H9 (cell line): Measurements from ENCODE around the gene EPAS1. TPM values are rescaled to one million over a fixed set of nuclear protein-coding genes. Genes with fewer than 3 reads are reported as not detected.

ENCODE experiments used
- DNase-seq: peaks from one replicate; pipeline ENCODE4 v3.0.0-alpha.2; 2017
- H2AFZ ChIP-seq: one replicate; pipeline ENCODE4 v1.6.1; 2013; ENCODE audit warnings: mild to moderate bottlenecking, low read length, control low read depth, moderate library complexity
- H2AK5ac ChIP-seq: 2 replicates; pipeline ENCODE4 v1.6.1; 2013; ENCODE audit warnings: low read length, control low read depth, mixed read lengths; ENCODE audit not compliant: insufficient read length
- H2BK120ac ChIP-seq: one replicate; pipeline ENCODE4 v1.6.1; 2013; ENCODE audit warnings: low read depth, mild to moderate bottlenecking, low read length, control low read depth, inconsistent platforms; ENCODE audit not compliant: poor library complexity, severe bottlenecking
- H2BK12ac ChIP-seq: 2 replicates; pipeline ENCODE4 v1.6.1; 2013; ENCODE audit warnings: low read length, control low read depth, mixed read lengths, low read depth; ENCODE audit not compliant: insufficient read length
- H2BK15ac ChIP-seq: 2 replicates; pipeline ENCODE4 v1.6.1; 2013; ENCODE audit warnings: low read depth, low read length, control low read depth
- H2BK20ac ChIP-seq: one replicate; pipeline ENCODE4 v1.6.1; 2013; ENCODE audit warnings: low read depth, mild to moderate bottlenecking, low read length, control low read depth, inconsistent platforms; ENCODE audit not compliant: poor library complexity, severe bottlenecking
- H2BK5ac ChIP-seq: 2 replicates; pipeline ENCODE4 v1.6.1; 2013; ENCODE audit warnings: low read length, control low read depth, mixed read lengths; ENCODE audit not compliant: insufficient read length
- H3K14ac ChIP-seq: 2 replicates; pipeline ENCODE4 v1.6.1; 2013; ENCODE audit warnings: low read length, control low read depth; ENCODE audit not compliant: insufficient read depth
- H3K18ac ChIP-seq: 2 replicates; pipeline ENCODE4 v1.6.1; 2013; ENCODE audit warnings: low read depth, mild to moderate bottlenecking, mixed read lengths, low read length, control low read depth; ENCODE audit not compliant: insufficient read length
- H3K23ac ChIP-seq: 2 replicates; pipeline ENCODE4 v1.6.1; 2013; ENCODE audit warnings: low read length, control low read depth, mixed read lengths, low read depth; ENCODE audit not compliant: insufficient read length
- H3K23me2 ChIP-seq: 2 replicates; pipeline ENCODE4 v1.6.1; 2013; ENCODE audit warnings: low read depth, mild to moderate bottlenecking, mixed read lengths, low read length, control low read depth; ENCODE audit not compliant: insufficient read length, poor library complexity, severe bottlenecking
- H3K27ac ChIP-seq: 2 replicates; pipeline ENCODE4 v1.5.1; 2013; ENCODE audit warnings: low read length, control low read depth, mixed read lengths, low read depth; ENCODE audit not compliant: insufficient read length
- H3K27me3 ChIP-seq: 2 replicates; pipeline ENCODE4 v1.6.1; 2013; ENCODE audit warnings: low read length, control low read depth, inconsistent platforms; ENCODE audit not compliant: insufficient read depth
- H3K4ac ChIP-seq: 2 replicates; pipeline ENCODE4 v1.6.1; 2013; ENCODE audit warnings: low read depth, mild to moderate bottlenecking, control low read depth, inconsistent platforms, low read length, moderate library complexity
- H3K4me1 ChIP-seq: 2 replicates; pipeline ENCODE4 v1.6.1; 2013; ENCODE audit warnings: low read length, control low read depth, inconsistent platforms; ENCODE audit not compliant: insufficient read depth
- H3K4me2 ChIP-seq: 2 replicates; pipeline ENCODE4 v1.6.1; 2013; ENCODE audit warnings: low read length, control low read depth, mixed read lengths; ENCODE audit not compliant: insufficient read length, insufficient read depth
- H3K56ac ChIP-seq: 2 replicates; pipeline ENCODE4 v1.6.1; 2013; ENCODE audit warnings: low read depth, mild to moderate bottlenecking, mixed read lengths, low read length, control low read depth; ENCODE audit not compliant: insufficient read length
- H3K79me1 ChIP-seq: 2 replicates; pipeline ENCODE4 v1.6.1; 2013; ENCODE audit warnings: low read depth, mild to moderate bottlenecking, moderate library complexity, low read length, control low read depth, inconsistent platforms; ENCODE audit not compliant: insufficient read depth, poor library complexity, severe bottlenecking
- H3K79me2 ChIP-seq: 2 replicates; pipeline ENCODE4 v1.6.1; 2013; ENCODE audit warnings: low read length, control low read depth, inconsistent platforms; ENCODE audit not compliant: insufficient read depth
- H3K9ac ChIP-seq: 2 replicates; pipeline ENCODE4 v1.6.1; 2013; ENCODE audit warnings: low read length, control low read depth, mixed read lengths; ENCODE audit not compliant: insufficient read length; ENCODE audit errors: extremely low read depth
- H3K9me3 ChIP-seq: one replicate; pipeline ENCODE4 v1.6.1; 2013; ENCODE audit warnings: low read depth, low read length, inconsistent platforms; ENCODE audit not compliant: control insufficient read depth
- H3T11ph ChIP-seq: one replicate; pipeline ENCODE4 v1.6.1; 2013; ENCODE audit warnings: mild to moderate bottlenecking, low read length, control low read depth, inconsistent platforms
- H4K20me1 ChIP-seq: one replicate; pipeline ENCODE4 v1.6.1; 2013; ENCODE audit not compliant: control insufficient read depth, insufficient read length, insufficient read depth
- H4K5ac ChIP-seq: 2 replicates; pipeline ENCODE4 v1.6.1; 2013; ENCODE audit warnings: low read depth, mild to moderate bottlenecking, mixed read lengths, low read length, control low read depth; ENCODE audit not compliant: insufficient read length
- H4K8ac ChIP-seq: replicated peaks from 2 replicates; pipeline ENCODE4 v1.6.1; 2013; ENCODE audit warnings: low read length, control low read depth, mixed read lengths, low read depth; ENCODE audit not compliant: insufficient read length
- H4K91ac ChIP-seq: 2 replicates; pipeline ENCODE4 v1.6.1; 2013; ENCODE audit warnings: low read depth, mild to moderate bottlenecking, moderate library complexity, mixed read lengths, low read length, control low read depth; ENCODE audit not compliant: insufficient read length
- H3K27ac Mint-ChIP-seq, 3 experiments: 2 replicates in 2 of 3; 3 replicates in 1 of 3; pipeline ENCODE4 v1.8.0; 2020 to 2021; ENCODE audit warnings: mixed read lengths in 3 of 3, mild to moderate bottlenecking in 1 of 3, moderate library complexity in 1 of 3
- H3K27me3 Mint-ChIP-seq: 2 replicates; pipeline ENCODE4 v1.8.0; 2021; ENCODE audit warnings: low read depth, mild to moderate bottlenecking, moderate library complexity, mixed read lengths
- H3K36me3 Mint-ChIP-seq, 3 experiments: 2 replicates in 2 of 3; 3 replicates in 1 of 3; pipeline ENCODE4 v1.8.0; 2020 to 2021; ENCODE audit warnings: low read depth in 3 of 3, mixed read lengths in 3 of 3; ENCODE audit not compliant: insufficient read depth in 1 of 3
- H3K4me1 Mint-ChIP-seq, 2 experiments: 2 replicates each; pipeline ENCODE4 v1.8.0; 2020; ENCODE audit warnings: mixed read lengths in 2 of 2
- H3K4me3 Mint-ChIP-seq, 2 experiments: 2 replicates in 1 of 2; 3 replicates in 1 of 2; pipeline ENCODE4 v1.8.0; 2020 to 2021; ENCODE audit warnings: mild to moderate bottlenecking in 2 of 2, mixed read lengths in 2 of 2, moderate library complexity in 1 of 2
- H3K9me3 Mint-ChIP-seq, 2 experiments: 2 replicates in 1 of 2; 3 replicates in 1 of 2; pipeline ENCODE4 v1.8.0; 2020; ENCODE audit warnings: mild to moderate bottlenecking in 2 of 2, mixed read lengths in 2 of 2, moderate library complexity in 1 of 2
- CTCF ChIP-seq: fragments of 200-600 bp; sonication (generic); conservative IDR thresholded peaks from 3 replicates; pipeline ENCODE4 v1.8.0; 2021; ENCODE audit warnings: antibody characterized with exemption, mild to moderate bottlenecking
- WGBS: extraction: QIAGEN DNeasy Blood & Tissue Kit; methylation state at CpG from one replicate; pipeline ENCODE4 v1.1.7; 2013; ENCODE audit warnings: missing lambda C conversion rate, low lambda C conversion rate, mixed read lengths; ENCODE audit not compliant: insufficient read length; ENCODE audit errors: extremely low coverage; 5-methylcytosine and 5-hydroxymethylcytosine counted together
- total RNA-seq: library from RNA; stranded (reverse); gene quantifications from 2 replicates; pipeline ENCODE4 v1.2.1, GENCODE V29; 2021

The EPAS1 gene
- total RNA-seq, 1 experiment from 2014 or later, result 1.1 TPM

GRCh38 chr2:46318579-46319460, 21.6 kb downstream of the EPAS1 start:
- H3T11ph ChIP-seq, result no peak overlapping the region
- no peak overlapping the region for H2BK15ac ChIP-seq
- no peaks in the 10 kb centered on the region for H3K79me1 ChIP-seq
- Mint-ChIP-seq H3K4me1 (peaks cover 23 to 36% of the 10 kb centered on the region in 2 experiments), H3K4me3 (no peak overlapping the region), H3K27me3 (peaks cover 3% of the 10 kb centered on the region), H3K27ac (no peak overlapping the region), H3K9me3 (no peaks in the 10 kb centered on the region), H3K36me3 (no peaks in the 10 kb centered on the region)
- WGBS, result no CpG with 5 or more reads among the region's 3 CpGs
- no peaks in the 10 kb centered on the region for H3K27me3 ChIP-seq
- no peak overlapping the region for H3K14ac ChIP-seq
- H2BK12ac ChIP-seq, result no peak overlapping the region
- H2AFZ ChIP-seq, result no peak overlapping the region
- no peak overlapping the region for H2BK20ac ChIP-seq
- H2BK120ac ChIP-seq, result no peak overlapping the region
- TF ChIP-seq CTCF, result no peak
- no peak overlapping the region for H3K18ac ChIP-seq
- H3K9ac ChIP-seq, result no peak overlapping the region
- H3K4me1 ChIP-seq, result no peaks in the 10 kb centered on the region; the same call in 1 of the 2 replicates
- H3K9me3 ChIP-seq, result no peaks in the 10 kb centered on the region
- H3K27ac ChIP-seq, result no peak overlapping the region
- H4K8ac ChIP-seq, result no peak overlapping the region
- H3K23me2 ChIP-seq, result no peaks in the 10 kb centered on the region
- no peak for DNase-seq
- no peak overlapping the region for H2AK5ac ChIP-seq
- no peak overlapping the region for H4K5ac ChIP-seq
- H3K56ac ChIP-seq, result no peak overlapping the region
- no peak overlapping the region for H3K23ac ChIP-seq
- H3K4ac ChIP-seq, result no peak overlapping the region
- no peaks in the 10 kb centered on the region for H4K20me1 ChIP-seq
- H2BK5ac ChIP-seq, result no peak overlapping the region
- no peak overlapping the region for H4K91ac ChIP-seq
- no peak overlapping the region for H3K4me2 ChIP-seq
- no peaks in the 10 kb centered on the region for H3K79me2 ChIP-seq
